Calu3 (cell line): ENCODE results near the gene GPR89B. TPM values are rescaled to one million over a fixed set of nuclear protein-coding genes. Genes with fewer than 3 reads are reported as not detected.

Experiments used
- BruUV-seq: library from RNA; stranded (reverse); fragments of 400-500 nt; replicated peaks from 2 replicates; lab custom pipeline; 2021; lab: Mats Ljungman, UMichigan
- CTCF ChIA-PET: fragments of 300-600 bp; sonication (Branson Sonifier 250); formaldehyde crosslinking; loops from one replicate; lab custom pipeline; 2022; ENCODE audit warnings: antibody characterized with exemption; lab: Charles Lee
- DNase-seq: peaks from one replicate; pipeline ENCODE4 v3.0.0; 2022
- H3K27ac Mint-ChIP-seq: one replicate; pipeline ENCODE4 v1.8.0; 2022; ENCODE audit warnings: mixed read lengths; ENCODE audit not compliant: unreplicated experiment
- H3K27me3 Mint-ChIP-seq: one replicate; pipeline ENCODE4 v1.8.0; 2022; ENCODE audit warnings: mixed read lengths; ENCODE audit not compliant: unreplicated experiment
- H3K36me3 Mint-ChIP-seq: one replicate; pipeline ENCODE4 v1.8.0; 2022; ENCODE audit warnings: mild to moderate bottlenecking, moderate library complexity, mixed read lengths; ENCODE audit not compliant: insufficient read depth, unreplicated experiment
- H3K4me1 Mint-ChIP-seq: one replicate; pipeline ENCODE4 v1.8.0; 2022; ENCODE audit warnings: mild to moderate bottlenecking, low read depth, mixed read lengths; ENCODE audit not compliant: unreplicated experiment
- H3K4me3 Mint-ChIP-seq: one replicate; pipeline ENCODE4 v1.8.0; 2022; ENCODE audit warnings: mild to moderate bottlenecking, low read depth, moderate library complexity, mixed read lengths; ENCODE audit not compliant: unreplicated experiment
- H3K9me3 Mint-ChIP-seq: one replicate; pipeline ENCODE4 v1.8.0; 2022; ENCODE audit warnings: low read depth, mixed read lengths; ENCODE audit not compliant: unreplicated experiment
- CTCF ChIP-seq: fragments of 200-600 bp; IDR thresholded peaks from one replicate; pipeline ENCODE4 v1.8.0; 2022; ENCODE audit warnings: antibody characterized with exemption; ENCODE audit not compliant: unreplicated experiment
- intact Hi-C: fragments of 100-400 bp; cut with micrococcal nuclease; formaldehyde crosslinking; loops from one replicate; pipeline ENCODE4 v1.10.0; 2022; ENCODE audit not compliant: unreplicated experiment
- total RNA-seq: library from RNA; stranded (reverse); gene quantifications from 2 replicates; pipeline ENCODE4 v1.2.3, GENCODE V29; 2022

GPR89B gene
- total RNA-seq, 1 experiment from 2014 or later, result 24.0 TPM

GRCh38 chr1:147891088-147891487 is 37.1 kb upstream of the GPR89B start:
- intact Hi-C loops, result no loop called here
- peaks cover 14% of the 10 kb centered on the region for H3K4me1 Mint-ChIP-seq
- no peaks in the 10 kb centered on the region for H3K36me3 Mint-ChIP-seq
- H3K27ac Mint-ChIP-seq, result no peak overlapping the region
- TF ChIP-seq CTCF, result no peak
- BruUV-seq, result no TSS peak
- CTCF ChIA-PET, result interaction anchor here (1.6 to 2.0 kb wide), 2 partner anchors 174 to 617 kb away, joined by 7 to 12 read pairs; no protein-coding TSS in a partner anchor
- H3K27me3 Mint-ChIP-seq, result no peaks in the 10 kb centered on the region
- H3K9me3 Mint-ChIP-seq, result no peaks in the 10 kb centered on the region
- DNase-seq, result no peak
- no peak overlapping the region for H3K4me3 Mint-ChIP-seq

GRCh38 chr1:147892216-147892615 is 36.0 kb upstream of the GPR89B start:
- Mint-ChIP-seq H3K27ac (no peak overlapping the region), H3K27me3 (no peaks in the 10 kb centered on the region), H3K9me3 (no peaks in the 10 kb centered on the region), H3K4me1 (peaks cover 18% of the 10 kb centered on the region), H3K36me3 (no peaks in the 10 kb centered on the region), H3K4me3 (no peak overlapping the region)
- no peak for DNase-seq
- intact Hi-C loops, result loop anchor here (1.0 to 2.0 kb wide), 4 partner anchors 251 to 619 kb away; no protein-coding TSS in a partner anchor
- CTCF ChIA-PET, result interaction anchor here (0.6 to 2.0 kb wide), 14 partner anchors 60 to 619 kb away, joined by 3 to 29 read pairs (median 3); partner anchors contain the start of gene ACP6
- no peak for TF ChIP-seq CTCF
- BruUV-seq, result no TSS peak

- no peak overlapping the region for H3K27ac Mint-ChIP-seq
- peak; percentile 48 for DNase-seq
- peaks cover 24% of the 10 kb centered on the region for H3K4me1 Mint-ChIP-seq
- intact Hi-C loops, result loop anchor here (1.0 to 2.0 kb wide), 4 partner anchors 251 to 620 kb away; no protein-coding TSS in a partner anchor
- peak; percentile 89 for TF ChIP-seq CTCF
- H3K9me3 Mint-ChIP-seq, result no peaks in the 10 kb centered on the region
- H3K4me3 Mint-ChIP-seq, result no peak overlapping the region
- CTCF ChIA-PET, result interaction anchor here (0.8 to 2.0 kb wide), 12 partner anchors 60 to 619 kb away, joined by 3 to 29 read pairs (median 4); partner anchors contain the start of gene ACP6
- H3K27me3 Mint-ChIP-seq, result no peaks in the 10 kb centered on the region
- H3K36me3 Mint-ChIP-seq, result no peaks in the 10 kb centered on the region
- BruUV-seq, result no TSS peak
Observed at GRCh38 chr1:147892731-147893214, 35.4 kb upstream of the GPR89B start.

GRCh38 chr1:147895123-147895522 is 33.1 kb upstream of the GPR89B start:
- CTCF ChIA-PET, result interaction anchor here (0.9 kb wide), 1 partner anchor 181 kb away, joined by 4 read pairs; no protein-coding TSS in a partner anchor

More at GRCh38 chr1:147895123-147895522, 33.1 kb upstream of the GPR89B start:
- no peak overlapping the region for H3K4me3 Mint-ChIP-seq
- no TSS peak for BruUV-seq
- no peak overlapping the region for H3K27ac Mint-ChIP-seq
- peaks cover 23% of the 10 kb centered on the region for H3K27me3 Mint-ChIP-seq
- H3K4me1 Mint-ChIP-seq, result peaks cover 27% of the 10 kb centered on the region
- TF ChIP-seq CTCF, result no peak
- H3K9me3 Mint-ChIP-seq, result no peaks in the 10 kb centered on the region
- no peak for DNase-seq
- intact Hi-C loops, result no loop called here
- no peaks in the 10 kb centered on the region for H3K36me3 Mint-ChIP-seq
